HG03280 (cell line): ENCODE results near the gene TSPAN7.

Experiments used
- ATAC-seq: cut with Tn5 transposase; IDR thresholded peaks from one replicate; pipeline ENCODE4 v1.9.1; 2021; ENCODE audit warnings: mild to moderate bottlenecking, moderate library complexity; ENCODE audit not compliant: unreplicated experiment

TSPAN7 gene

GRCh38 chrX:38643903-38644302 is 82.6 kb downstream of the TSPAN7 start:
- ATAC-seq = no peak

DNA sequence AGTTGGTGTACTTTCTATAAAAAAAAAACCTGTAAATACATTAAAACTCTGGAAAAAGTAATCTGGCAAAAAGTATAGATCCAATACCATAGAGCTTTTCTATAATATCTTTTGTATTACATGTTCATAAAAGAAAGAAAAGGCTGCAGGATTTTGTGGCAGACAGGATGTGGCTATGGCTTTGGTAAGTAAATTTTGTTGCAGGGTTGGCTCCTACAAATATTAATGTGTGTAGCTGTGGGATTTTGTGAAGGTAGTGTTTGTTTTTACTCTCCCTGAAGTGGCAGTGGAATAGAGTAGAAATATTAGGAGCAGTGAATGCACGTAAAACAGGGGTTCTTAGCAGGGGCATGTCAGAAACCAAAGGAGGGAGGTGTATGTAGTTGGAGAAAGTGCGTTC is 84.8 kb downstream of the TSPAN7 start:
- no peak for ATAC-seq

DNA sequence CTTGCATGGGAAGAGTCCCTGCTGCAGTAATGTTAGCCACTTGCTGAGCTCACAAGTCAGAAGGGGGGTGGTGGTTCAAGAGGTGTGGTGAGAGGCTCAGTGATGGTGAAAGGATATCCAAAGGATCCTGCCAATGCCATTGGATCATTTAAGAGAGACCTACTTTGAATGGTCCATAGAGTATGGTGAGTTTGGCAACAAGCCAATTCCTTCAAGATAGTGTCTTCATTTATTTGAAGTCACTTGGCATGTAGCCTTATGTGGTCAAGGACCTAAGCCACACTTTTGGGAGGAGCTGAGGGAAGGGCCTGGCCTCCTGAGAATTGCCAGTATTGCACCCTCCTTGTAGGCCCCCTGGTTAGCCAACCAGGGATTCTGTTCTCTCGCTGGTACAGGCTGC is 87.9 kb downstream of the TSPAN7 start:
- ATAC-seq = no peak

DNA sequence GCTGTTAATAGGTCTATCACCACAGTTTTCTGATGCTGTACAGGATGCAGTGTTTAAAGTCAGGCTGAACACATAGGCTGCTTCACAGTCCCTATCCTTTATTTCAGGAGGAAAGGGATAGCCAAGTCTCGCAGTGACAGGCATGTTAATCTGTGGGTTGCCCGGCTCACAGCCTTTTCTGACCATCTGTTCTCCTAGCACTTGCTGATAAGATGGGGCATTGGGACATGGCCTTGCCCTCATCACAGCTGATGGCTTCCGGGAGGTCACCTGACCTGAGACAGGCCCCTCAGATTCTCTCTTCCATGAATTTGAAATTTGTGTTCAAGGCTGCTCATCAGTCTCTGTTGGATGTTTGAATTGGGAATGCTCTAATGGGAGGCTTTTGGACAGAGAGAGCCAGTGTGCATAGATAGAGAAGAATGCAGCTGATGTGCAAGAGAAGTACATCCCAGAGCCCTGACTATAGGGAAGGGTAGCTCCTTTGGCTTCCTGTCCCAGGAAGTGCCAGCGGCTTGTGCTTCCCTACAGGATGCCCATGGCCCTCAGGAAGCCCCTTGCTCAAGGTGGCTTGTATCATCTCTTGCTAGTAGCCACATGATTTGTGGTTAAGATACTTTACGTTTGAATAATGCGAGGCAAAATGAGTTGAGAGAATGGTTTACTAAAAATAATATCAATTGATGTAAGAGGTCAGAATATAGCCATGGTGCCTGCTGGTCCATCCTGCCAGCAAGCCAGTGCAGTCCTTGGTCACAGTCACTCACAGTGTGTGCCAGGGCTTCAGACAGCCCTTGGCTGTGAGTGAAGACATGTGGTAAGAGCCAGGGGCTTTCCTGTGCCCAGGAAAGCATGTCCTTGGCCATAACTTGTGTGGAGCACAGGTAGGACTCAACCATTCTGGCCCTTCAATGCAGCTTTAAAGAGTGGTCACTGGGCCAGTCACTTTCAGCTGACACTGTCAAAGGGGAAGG is 88.6 kb downstream of the TSPAN7 start:
- ATAC-seq = no peak

DNA sequence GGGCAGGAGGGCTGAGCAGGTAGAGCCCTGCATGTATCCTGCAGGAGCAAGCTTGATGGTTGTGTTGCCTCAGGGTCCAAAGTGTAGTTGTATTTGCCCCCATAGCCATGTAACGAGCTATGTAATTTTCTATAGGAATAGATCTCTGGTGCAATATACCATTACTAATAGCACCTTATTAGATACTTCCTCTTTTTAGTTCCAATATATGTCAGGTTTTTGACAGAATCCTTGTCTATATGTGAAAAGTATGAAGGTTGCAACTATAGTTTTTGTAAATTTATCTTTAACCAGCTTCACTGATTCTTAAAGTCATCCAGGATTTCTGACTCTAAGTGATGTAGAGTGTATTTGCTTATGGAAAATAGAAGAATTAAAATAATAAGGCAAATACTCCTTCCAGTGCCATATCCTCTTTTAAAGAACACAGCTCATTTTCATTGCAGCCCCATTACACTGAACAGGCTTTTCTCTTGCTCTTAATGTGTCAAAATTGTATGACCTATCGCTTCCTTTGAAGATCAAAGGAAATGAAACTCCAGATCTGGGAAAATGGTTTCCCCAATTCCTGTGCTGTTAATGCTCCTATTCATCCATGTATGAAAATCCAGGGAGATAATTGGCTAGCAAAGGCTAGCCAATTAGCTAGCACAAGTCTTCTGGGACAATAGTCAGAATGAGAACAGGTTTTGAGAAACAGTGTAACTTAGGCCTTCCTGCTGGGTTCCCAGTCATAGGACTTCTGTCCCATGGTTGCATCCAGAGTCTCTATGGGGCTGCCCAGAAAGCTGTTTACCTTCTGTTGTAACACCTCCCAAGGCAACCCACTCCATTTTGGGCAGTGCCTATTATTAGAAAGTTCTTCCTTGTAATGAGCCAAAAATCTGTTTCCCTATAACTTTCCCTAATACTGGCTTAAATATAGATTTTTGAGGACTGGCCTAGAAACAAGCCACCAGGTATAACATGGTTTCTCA is 90.6 kb downstream of the TSPAN7 start:
- ATAC-seq = no peak

GRCh38 chrX:38652934-38653442 is 91.6 kb downstream of the TSPAN7 start:
- ATAC-seq = no peak

DNA sequence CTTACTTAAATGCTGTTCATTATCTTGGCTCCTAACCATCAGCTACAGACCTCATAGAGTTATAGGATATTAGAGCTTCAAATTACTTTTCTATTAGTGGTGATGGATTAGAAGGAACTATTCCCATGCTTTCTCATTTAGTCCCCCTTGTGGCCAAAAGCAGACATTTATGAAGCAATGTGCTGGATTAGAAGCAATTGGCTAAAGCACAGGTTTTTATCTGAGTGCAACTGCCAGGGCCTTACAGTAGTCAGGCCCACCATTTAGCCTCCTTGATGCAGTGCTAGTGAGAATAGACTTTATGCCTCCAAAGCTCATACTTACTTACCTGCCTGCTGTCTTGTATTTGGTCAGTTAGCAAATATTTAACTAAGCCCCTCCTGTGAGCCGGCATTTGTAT is 93.0 kb downstream of the TSPAN7 start:
- no peak for ATAC-seq

- no peak for ATAC-seq
Measured at GRCh38 chrX:38656350-38656915, 95.1 kb downstream of the TSPAN7 start.

DNA sequence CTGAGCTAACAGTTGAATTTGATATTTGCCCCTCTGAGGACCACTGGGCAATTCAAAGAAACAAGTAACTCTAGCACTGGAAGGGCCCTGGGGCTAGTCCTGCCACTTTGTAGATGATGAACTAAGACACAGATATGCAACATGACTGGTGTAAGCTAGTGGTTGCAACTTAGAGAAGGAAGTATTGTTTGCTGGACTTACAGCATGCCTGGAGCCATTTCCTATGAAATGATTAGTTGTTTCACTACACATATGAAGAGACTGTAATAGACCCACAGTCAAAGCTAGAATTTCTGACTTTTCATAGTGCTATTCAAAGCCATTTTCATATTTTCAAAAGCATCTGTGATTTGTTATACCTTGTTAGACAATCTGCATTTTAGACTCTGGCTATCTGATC is 96.2 kb downstream of the TSPAN7 start:
- no peak for ATAC-seq

DNA sequence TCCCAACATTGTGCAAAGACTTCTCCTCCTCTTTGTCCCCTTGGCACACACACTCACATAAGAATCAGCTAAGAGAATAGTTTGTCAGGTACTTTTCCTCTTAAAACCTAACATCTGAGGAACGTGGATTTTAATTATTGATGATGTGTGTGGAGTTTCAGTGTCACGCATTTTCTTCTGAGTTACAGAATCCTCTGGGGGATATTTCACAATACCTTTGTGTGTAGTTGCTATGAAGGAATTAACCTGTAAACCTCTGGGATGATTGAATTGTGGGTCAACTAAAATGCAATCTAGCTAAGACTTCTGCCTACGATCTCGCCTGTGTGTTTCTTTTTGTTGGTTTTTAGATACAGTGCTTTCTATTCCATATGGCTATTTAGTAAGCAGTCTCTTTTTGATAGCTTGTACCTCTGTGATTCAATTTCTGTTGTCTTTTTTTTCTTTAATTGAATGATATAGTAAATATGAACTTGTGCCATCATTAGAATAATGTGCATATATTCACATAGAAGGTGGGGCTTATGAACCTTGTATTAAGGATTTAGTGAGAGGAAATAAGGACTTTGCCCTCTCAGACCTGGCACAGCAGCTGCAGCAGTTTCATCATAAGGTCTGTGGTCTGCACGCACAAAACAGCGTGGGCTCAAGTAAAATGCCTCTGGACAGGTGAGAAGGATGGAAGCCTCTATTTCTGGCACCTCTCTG is 99.2 kb downstream of the TSPAN7 start:
- no peak for ATAC-seq

DNA sequence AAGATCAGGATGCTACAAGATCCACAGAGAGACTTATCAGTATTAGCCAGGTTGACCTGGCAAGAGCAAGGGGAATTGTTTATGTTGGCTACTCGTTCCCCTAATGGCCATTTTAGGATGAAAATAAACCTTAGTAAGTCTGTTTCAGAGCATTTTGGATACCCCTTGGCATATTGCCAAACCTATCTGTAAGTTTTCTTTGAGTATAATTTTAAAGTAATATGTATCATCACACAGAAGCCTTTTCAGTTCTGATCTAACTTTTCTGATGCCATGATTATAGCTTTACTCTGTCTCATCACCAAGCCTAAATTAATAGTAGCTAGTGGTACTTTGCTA is 99.7 kb downstream of the TSPAN7 start:
- no peak for ATAC-seq

DNA sequence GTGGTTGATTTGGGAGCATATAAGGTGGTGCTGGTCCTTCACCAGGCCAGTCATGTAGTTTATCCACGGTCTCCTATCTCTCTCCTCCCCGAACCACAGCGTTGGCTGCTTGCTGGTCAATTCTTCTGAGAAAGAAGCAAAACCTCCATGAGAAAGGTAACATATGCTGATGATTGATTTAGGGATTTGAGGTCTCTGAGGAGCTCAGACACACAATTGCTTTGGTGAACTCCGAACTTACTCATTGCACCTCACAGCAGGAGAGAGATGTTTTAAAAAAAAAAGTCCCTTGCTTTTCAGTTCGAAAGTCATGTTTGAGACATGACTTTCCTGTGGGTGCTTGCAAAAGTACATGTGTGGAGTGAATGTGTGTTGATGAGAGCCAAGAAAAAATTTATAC is 100.2 kb downstream of the TSPAN7 start:
- no peak for ATAC-seq

DNA sequence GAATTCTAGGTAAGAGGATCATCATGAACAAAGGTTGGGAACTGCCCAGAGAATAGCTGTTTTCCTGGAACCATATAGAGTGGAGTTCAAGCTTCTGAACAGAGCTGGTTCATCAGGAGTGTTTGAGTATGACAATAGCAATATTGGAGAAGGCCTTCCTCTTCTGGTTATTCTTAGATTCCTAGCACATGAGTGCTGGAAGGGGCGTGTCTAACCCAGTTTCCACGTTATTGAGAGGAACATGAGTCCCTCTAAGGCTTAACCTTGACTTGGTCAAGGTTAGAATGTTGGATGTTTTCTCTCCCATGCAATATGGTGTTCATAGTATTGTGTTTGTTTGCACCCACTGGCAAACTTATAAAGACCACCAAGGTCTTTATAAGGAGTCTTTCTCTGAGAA is 101.3 kb downstream of the TSPAN7 start:
- no peak for ATAC-seq

- ATAC-seq = no peak
Measured at GRCh38 chrX:38664285-38664684, 102.9 kb downstream of the TSPAN7 start.

- ATAC-seq = no peak
Measured at GRCh38 chrX:38666909-38667308, 105.6 kb downstream of the TSPAN7 start.

DNA sequence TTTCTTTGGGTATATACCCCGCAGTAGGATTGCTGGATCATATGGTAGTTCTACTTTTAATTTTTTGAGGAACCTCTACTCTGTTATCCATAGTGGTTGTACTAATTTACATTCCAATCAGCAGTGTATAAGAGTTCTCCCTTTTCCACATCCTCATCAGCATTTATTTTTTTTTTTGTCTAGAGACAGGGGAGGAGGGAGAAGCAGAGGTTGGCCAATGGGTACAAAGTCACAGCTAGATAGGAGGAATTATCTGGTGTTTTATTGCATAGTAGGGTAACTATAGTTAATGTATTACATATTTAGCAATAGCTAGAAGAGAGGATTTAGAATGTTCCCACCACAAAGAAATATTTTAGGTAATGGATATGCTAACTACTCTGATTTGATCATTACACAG is 107.4 kb downstream of the TSPAN7 start:
- ATAC-seq = no peak

DNA sequence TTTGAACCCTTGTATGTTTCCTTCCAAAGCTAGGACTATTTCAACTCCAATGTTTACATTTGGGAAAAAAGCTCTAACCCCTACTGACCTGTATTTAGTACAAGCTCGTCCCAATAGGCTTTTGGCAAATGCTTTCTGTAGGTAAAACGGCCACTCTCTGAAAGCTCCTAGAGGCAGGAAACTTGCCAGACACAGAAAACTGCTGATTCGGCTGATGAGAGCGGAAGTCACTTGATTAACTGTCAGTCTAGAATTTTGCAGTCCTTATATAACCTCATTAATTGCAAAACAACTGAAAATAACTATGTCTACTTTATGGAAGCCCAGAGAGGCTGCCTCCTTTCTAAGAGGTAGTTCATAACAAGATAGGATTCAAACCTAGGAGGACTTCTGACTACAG is 108.1 kb downstream of the TSPAN7 start:
- ATAC-seq = no peak

DNA sequence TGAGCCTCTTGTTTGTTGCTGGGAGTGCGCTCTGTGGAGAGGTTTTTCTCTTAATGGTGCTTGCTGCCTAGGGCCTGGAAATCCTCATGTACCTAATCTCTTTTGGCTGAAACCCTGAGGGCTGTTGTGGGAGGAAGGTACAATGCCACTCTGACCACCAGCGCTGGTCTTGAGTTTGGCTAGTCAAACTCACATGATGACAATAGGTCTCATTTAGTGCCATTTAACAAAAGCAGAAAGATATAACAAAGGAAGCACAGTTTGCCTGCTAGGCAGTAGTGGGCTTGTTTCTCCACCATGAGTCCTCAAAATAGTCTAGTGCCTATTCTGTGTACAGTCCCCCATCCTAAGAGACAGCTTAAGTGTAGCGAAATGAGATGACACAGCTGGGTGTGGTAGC is 111.3 kb downstream of the TSPAN7 start:
- ATAC-seq = no peak

GRCh38 chrX:38675856-38676255 is 114.5 kb downstream of the TSPAN7 start:
- ATAC-seq = no peak

- no peak for ATAC-seq
Measured at GRCh38 chrX:38678183-38678582, 116.8 kb downstream of the TSPAN7 start.

GRCh38 chrX:38678821-38679220 is 117.5 kb downstream of the TSPAN7 start:
- ATAC-seq = no peak
